Non-pigmented ciliary epithelial cell (primary cell): ENCODE data around the gene UBE3B.
A peak's percentile ranks its signal among the peaks of the same experiment; 100 is the strongest.

Experiments used
- DNase-seq: peaks from one replicate; pipeline ENCODE4 v3.0.0-alpha.2; 2010; ENCODE audit warnings: low read depth

The UBE3B gene

DNA sequence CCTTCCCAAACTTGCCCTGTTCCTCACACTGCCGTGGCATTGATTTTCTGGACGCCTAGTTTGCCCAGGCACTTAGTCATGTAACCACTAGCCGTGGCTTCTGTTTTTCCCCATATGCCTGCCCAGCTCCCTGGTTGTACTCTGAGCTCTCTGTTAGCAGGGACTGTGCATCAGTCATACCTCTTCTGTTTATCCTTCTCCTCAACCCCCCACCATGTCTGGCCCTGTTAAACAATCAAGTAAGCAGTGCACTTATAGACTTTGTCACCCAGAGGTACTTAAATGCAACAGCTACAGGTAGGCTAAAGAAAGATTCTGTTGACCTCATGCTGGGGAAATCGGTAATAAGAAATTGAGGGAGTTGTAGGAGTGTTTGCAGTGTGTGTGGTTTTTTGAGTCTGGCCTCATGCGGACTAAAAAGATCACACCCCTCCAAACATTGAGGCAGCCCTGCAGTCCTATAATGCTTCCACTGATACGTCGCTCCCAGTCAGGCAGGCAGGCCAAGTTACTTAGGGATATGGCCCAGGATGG, 17.0 kb downstream of the UBE3B start:
- no peak for DNase-seq

DNA sequence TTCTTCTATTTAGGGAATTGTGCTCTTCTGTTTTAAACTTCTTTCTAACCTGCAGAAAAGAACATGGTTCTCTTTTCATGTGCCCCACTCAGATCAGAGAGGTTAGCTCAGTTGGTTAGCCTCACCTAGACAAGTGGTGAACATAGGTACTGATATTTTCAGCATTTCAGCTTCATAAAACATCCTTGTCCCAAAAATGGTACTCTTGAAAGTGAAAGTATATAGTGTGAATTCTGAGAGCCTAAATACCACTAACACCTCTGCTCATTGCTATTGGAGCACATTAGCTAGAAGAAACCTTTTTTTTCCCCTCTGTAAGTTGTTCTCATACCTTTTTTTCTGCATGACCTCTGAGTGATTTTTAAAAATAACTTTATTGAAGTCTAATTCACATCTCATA, 17.6 kb downstream of the UBE3B start:
- DNase-seq, result no peak

DNA sequence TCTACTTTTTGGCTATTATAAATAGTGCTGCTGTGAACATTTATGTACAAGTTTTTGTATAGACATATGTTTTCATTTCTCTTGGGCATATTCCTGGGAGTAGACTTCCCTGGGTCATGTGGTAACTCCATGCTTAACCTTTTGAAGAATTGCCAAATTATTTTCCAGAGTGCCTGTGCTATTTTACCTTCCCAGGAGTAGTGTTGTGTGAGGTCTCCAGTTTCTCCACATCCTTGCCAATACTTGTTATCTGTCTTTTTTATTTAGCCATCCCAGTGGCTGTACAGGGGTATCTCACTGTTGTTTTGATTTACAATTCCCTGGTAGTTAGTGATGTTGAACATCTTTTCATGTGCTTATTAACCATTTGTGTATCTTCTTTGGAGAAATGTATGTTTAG, 18.9 kb downstream of the UBE3B start:
- DNase-seq, result no peak

DNA sequence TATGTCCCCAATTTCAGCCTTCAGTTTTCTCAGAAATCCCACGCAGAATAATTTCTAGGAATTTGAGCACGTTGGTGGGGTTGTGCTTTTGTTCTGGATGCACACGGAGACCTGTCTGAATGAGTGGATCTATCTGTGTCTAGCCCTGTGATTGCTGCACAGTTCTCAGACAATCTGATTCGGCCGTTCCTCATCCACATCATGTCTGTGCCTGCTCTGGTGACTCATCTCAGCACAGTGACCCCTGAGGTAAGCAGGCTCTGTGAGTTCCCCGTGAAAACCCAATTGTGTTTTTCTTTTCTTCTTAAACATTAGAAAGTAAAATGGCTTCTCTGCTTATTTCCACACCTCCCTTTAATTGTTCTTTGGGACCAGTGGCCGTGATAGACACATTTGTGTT, 20.2 kb downstream of the UBE3B start:
- DNase-seq, result peak; percentile 60

DNA sequence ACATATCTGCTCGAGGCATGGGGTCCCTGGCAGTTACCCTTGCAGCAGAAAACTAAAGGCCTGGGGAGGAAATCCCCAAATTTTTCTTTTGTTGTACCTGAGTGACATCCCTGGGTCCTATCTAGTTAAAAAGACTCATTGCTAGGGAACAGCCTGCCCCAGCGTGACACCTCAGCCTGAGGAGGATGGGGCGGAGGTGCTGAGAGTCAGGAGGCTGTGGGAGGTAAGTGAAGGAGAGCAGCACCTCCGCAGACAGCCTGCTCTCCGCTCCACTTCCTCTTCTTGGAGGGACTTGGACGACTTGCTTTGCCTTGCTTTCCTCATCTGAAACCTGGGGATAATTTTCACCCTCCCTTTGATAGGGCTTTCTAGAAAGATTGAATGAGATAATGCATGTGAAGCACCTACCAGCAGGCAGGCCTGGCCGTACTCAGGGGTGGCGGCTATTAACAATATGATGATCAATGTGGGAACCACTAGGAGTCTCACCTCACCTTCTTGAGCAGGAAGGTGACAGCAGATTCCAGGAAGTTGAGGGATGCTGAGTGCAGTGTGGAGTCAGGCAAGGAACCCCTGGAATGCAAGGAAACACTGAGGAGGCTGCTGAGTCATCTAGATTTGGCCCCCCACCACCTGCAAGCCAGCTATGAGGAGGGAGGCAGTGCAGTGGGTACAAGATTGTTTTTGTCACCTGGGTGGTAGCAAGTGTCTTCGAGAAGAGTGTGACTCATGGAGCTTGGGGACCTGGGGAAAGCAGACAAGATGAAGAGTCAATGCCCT, 23.2 kb downstream of the UBE3B start:
- DNase-seq, result no peak

DNA sequence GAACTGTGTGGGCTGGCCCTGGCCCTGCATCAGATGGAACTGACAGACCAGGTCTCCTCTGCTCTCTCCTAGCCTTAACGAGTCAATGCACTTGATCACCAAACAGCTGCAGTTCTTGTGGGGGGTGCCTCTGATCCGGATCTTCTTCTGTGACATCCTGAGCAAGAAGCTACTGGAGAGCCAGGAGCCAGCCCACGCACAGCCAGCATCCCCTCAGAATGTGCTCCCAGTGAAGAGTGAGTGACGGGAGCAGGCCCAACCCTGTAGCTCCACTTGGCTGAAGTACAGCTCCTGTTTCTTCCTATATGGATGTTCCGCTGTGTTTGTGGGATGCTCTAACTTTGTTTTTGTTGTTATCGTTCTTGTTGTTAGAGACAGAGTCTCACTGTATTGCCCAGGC, 23.9 kb downstream of the UBE3B start:
- DNase-seq, result no peak

DNA sequence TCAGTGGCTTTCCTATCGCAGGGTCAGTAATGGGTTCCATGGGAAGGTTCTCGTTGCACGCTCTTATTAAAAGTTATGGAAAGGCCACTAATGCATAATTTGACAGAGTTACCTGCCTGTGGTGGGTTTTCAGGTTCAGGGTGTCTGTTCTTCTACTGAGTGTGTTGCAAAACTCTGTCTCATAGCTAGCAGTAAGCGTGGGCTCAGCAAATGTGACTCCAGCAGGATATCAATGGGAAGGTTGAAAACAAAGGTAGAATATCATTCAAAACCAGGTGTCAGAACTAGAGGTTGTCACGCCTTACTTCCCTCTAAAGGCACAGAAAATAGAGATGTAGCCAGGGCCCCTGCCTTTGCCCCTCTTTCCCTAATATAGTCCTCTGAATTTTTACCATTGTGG, 24.9 kb downstream of the UBE3B start:
- DNase-seq, result no peak

DNA sequence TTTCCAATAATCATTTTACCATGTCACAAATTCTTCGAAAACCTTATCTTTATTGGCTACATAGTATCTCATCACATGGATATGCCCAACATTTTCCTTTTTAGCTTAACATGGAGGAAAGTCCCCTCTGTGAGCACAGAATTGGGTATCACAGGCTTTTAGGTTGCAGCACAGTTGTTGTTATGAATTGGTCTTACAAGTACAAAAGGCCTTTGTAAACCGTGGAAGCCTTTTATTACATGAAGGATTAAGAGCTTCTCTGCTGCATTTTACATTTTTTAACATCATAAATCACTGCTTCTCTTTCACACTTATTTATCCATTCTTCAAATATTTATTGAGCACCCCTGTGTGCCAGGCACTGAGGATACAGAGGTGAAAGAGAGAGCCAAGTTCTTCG, 26.2 kb downstream of the UBE3B start:
- no peak for DNase-seq

DNA sequence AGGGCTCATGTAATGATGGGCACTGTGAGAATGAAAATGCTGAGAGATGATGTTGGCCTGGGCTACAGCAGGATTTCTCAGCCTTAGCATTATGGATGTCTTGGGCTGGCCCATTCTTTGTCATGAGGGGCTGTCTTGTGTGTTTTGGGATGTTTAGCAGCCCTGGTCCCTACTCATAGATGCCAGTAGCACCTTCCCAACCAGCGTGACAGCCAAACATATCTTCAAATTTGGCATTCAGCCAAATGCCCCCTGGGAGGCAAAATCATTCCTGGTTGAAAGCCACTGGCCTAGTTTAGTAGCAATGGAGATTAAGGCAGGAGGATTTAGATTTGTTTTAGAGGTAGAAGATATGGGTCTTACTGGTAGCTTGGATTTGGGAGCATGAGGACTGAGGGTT, 26.6 kb downstream of the UBE3B start:
- no peak for DNase-seq

DNA sequence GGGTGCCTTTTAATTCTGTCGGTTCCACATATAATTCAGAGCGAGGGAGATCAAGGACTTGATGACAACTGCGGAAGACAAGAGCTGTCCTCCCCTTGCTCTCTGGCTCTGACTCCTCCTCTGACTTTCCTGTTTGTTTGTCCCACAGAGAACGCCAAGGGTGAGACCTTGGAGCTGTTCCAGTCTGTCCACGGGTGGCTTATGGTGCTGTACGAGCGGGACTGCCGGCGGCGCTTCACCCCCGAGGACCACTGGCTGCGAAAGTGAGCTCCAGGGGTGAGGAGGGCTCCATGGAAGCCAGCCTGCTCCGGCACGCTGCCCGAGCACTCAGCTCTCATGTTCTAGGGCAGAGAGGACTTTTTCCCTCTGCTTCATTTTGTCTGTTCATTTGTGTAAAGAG, 32.8 kb downstream of the UBE3B start:
- no peak for DNase-seq

DNA sequence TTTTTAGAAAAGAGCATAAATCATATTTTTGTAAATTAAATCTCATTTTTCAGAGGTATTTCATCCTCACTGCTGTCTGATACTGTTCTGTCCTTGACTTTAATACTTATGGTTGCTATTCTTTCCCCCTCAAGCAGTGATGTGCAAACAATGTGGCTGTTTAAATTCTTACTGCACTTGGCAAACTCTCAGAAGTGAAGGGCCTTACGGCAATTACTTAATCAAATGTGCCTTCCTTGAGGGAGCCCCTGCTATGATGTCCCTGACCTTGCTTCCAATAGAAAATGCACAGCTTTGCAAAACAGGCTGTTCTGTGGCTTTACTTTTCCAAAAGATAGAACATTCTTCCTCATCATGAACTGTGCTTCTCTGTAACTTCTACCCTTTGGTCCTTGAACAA, 35.2 kb downstream of the UBE3B start:
- no peak for DNase-seq

DNA sequence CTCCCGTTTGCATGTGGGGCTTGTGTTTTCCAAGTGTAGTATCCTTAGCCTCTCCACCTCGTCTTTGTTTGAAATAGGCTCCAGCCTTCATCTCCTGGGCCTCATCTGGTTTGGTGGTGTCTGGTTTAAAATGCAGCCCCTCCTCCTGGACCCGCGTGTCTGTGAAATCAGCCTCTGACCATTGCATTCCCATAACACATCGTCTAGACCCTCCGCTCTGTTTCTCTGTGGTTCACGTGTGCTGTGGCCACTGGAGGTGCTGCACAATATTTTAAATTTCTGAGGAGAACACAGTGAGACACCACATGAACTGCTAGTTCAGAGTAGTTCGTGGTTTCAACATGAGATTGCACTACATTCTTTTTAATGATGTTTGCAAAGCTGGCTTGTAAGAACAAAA, 35.6 kb downstream of the UBE3B start:
- DNase-seq, result no peak

DNA sequence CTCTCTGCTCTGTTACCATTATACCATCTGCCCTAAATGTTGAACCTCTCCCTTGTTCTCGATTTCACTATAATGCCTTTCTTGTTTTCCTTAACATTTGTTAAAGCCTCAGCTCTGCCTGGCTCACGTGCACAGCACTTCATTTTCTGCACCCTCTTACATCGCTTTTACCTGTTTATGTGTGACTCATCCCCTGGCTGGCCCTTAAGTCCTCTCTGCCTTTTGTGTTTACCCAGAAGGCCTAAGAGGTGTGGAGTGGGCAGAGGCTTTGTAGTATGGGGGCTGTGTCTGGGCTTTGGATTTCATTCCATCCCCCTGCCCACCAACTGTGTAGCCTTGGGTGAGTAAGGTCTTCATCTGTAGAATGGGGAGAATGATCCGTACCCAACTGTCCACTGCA, 36.5 kb downstream of the UBE3B start:
- DNase-seq, result no peak

DNA sequence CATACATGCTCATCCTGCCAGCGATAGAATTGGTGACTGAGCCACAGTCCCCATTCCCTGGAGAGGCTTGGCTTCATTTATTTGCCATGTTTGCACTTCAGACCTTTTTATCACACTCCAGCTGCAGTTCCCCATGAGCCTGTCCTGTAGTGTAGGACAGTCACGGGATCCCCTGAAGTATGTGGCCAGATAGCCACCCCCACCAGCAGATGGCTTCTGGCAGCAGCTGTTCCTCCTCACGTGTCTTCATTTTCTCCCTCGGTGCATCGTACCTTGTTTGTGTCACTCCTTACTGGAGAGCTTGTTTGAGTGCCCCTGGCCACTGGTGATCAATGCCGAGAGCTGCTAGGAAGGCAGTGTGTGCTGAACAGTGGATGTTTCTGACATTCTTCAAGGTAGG, 40.2 kb downstream of the UBE3B start:
- DNase-seq, result no peak

DNA sequence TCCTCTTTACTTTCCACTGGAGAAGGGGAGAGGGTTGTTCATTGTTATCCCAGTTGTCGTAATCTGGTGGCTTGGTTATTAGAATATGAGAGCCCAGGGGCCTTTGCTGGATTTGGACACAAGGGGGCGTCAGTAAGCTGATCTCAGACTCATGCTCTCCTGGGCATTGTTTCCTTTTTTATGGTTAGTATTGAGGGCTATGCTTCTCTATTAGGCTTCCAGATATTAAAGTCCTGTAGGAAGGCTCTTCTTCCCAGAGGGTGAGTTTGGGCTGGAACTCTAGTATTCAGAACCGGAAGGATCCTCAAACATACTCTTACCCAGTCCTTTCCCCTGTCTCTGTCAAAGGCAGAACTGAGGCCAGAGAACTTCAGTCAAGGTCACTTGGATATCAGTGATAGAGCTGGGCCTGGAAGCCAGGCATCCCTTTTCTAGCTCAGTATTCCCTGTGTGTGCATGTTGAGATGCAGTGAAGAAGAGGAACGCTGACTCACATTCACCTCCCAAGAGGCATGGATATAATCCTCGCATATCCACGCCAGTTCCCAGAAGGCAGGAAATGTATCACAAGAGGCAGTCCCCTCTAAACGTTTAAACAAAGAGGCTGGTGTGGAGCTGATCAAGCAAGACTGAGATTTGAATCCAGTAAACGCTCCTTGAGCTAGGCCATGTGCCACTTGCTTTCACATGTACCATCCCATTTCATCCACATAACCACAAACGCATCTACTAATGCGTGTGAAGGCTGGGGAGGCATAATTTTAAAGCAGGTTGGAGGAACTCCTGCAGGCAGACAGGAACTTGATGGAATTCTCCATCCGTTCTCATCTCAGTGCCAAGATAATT, 41.6 kb downstream of the UBE3B start:
- peak; percentile 51 for DNase-seq

DNA sequence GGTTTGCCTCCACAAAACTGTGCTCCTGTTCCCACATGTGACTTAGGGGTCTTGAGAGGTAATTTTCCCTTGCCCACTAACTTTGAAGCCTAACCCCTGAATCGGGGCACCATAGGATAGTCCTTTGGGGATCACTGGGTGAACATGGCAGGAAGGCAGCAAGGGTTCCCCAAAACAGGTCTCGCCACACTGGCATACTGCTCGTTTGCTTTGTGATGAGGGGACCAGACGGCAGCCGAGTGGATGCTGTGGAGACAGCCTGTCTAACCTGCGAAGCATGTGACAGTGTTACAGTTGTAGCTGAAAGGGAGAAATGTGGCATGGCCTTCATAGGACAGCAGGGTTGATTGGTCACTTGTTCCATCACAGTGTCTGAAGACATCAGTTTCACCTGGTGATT, 42.4 kb downstream of the UBE3B start:
- no peak for DNase-seq

DNA sequence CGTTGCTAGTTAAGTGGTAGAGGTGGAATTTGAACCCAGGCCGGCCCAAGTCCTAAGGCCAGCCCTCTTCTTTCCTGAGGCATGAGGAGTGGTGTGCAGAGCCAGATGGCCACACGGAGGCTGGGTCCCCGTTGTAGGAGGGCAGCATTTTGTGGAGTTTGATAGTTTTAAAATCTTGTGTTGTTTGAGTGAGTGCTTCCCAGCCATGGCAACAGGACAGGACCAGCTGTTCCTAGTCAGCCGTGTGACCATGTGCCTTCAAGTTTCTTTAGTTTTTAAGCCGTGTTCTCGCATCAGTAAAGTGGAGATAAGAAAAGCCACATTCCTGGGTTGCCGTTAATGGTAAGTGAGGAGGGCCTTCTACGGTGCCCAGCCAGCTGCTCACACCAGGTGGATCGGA, 44.4 kb downstream of the UBE3B start:
- DNase-seq, result no peak

DNA sequence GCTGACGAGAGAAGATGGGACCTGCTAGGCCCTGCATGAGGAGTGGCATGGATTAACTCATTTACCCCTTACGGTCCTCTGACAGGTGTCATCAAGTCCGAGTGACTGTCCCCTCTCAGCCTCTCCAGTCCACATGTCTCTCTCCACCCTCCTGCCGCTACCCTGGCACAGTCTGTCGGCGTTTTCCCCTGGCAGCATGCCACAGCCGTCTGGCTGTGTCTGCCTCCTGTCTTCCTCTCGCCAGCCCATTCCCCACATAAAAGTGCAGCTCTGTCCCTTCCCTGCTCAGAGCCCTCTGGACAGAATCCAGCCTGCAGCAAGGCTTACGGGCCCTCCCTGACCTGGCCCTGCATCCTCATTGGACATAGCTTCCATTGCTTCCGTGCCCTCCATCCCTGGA, 45.6 kb downstream of the UBE3B start:
- DNase-seq, result no peak

DNA sequence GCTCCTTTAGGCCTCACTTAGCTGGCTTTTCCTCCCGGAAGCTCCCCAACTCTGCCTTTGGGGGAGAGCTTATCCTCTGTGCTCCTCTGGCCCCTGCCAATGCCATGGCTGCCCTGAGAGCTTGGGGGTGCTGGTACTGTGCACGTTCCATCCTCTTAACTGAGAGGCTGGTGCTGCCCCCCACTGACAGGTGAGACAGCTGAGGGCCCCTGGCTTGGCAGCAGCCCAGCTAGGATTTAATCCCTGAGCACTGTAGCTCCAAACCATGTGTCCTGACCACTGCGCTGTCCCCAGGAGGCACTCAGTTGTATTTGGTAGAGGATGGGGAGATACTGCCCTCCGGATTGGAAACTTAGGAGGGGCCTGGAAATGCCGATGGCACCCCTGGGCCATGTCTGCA, 46.1 kb downstream of the UBE3B start:
- no peak for DNase-seq

DNA sequence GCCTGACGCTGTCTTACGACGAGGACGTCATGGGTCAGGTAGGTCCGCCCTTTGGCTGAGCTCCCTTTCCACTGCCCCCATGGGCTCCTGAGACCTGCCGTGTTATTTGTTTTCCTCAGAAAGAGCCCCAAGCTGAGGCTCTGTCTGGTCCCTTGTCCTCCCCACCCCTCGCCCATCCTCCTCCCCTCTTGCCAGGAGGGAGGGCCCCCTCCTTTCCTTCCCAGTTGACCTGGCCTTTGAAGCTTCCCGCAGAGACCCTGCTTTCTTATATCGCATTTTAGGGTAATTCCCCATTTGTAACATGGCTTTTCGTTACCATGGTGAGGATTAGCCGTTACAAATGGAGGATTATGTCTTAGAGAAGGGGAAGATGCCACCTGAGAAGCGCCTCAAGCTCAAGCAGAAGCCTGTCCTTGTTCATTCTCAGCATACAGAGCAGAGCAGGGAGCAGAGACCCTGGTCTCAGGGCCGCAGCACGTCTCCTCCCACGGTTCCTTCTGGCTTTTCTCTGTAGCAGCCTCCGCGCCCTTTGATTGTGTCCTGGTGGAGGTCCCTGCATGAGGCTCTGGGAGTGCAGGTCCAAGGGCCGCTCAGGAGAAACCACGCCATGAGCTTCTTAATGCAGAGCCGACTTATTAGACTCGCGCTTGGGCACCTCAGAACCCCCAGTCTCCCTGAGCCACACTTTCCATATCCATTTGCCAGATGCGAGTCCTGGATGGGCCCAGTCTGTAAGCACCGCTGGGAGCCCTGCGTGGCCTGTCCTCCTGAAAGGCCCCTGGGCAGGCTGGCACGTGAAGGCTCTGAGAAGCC, 47.2 kb downstream of the UBE3B start:
- DNase-seq, result no peak

DNA sequence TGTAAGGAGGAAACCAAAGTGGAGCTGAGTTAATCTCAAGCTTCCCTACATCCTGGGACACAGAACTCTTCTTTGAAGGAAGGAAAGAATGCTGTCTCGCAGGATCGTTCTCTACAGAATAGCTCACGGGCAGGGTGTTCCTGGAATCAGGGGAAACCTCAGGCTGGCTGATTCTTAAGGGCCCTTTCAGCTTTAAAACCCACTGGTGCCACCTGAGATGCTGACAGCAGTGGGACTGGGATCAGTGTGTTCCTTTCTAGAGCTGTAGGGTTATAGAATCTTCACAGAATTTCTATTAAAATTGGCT, 47.8 kb downstream of the UBE3B start:
- DNase-seq, result no peak

DNA sequence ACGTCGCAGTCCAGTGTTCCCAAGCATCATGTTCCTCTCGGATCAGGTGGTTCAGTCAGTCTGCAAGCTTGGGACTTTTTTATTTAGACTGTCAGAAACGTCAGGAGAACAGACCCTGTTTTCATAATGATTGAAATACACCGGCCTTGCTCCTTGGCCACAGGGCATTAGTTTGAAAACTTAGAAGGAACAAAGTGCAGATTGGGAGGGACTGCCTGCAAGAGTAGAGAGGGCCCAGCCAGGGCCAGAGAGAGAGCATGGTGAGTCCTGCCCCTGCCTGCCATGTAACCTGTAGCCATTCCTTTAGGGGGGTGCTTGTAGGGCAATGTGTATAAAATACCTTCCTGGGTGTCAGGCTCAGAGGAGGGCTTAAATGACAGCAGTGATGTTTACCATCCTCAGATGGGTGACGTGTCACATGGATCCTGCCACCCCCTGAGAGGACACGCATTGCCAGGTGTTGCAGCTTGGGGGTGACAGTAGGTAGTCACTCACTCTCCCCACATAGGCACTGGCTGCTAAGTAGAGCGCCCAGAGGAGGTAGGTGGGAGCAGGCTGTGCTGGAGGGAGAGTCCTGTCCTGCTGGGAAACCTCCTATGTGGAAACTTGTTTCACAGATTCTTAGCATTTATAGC, 50.2 kb downstream of the UBE3B start:
- no peak for DNase-seq
